GM12875 (cell line): ENCODE data around the gene TMBIM1.

ENCODE experiments used
- H3K4me3 ChIP-seq: one replicate; pipeline ENCODE4 v1.5.1; 2011; ENCODE audit warnings: low read depth, low read length, control low read depth
- CTCF ChIP-seq: IDR thresholded peaks from 2 replicates; pipeline ENCODE4 v1.5.1; 2011; ENCODE audit warnings: low read depth, mild to moderate bottlenecking, control low read depth, inconsistent platforms, low read length, moderate library complexity, borderline replicate concordance; ENCODE audit not compliant: insufficient read depth

Gene TMBIM1

GRCh38 chr2:218325566-218326160 lies 33.4 kb upstream of the TMBIM1 start:
- no peak overlapping the region for H3K4me3 ChIP-seq
- TF ChIP-seq CTCF: no peak

GRCh38 chr2:218323526-218324472 lies 31.5 kb upstream of the TMBIM1 start:
- H3K4me3 ChIP-seq: peak overlapping the region; percentile 54
- TF ChIP-seq CTCF: no peak

DNA sequence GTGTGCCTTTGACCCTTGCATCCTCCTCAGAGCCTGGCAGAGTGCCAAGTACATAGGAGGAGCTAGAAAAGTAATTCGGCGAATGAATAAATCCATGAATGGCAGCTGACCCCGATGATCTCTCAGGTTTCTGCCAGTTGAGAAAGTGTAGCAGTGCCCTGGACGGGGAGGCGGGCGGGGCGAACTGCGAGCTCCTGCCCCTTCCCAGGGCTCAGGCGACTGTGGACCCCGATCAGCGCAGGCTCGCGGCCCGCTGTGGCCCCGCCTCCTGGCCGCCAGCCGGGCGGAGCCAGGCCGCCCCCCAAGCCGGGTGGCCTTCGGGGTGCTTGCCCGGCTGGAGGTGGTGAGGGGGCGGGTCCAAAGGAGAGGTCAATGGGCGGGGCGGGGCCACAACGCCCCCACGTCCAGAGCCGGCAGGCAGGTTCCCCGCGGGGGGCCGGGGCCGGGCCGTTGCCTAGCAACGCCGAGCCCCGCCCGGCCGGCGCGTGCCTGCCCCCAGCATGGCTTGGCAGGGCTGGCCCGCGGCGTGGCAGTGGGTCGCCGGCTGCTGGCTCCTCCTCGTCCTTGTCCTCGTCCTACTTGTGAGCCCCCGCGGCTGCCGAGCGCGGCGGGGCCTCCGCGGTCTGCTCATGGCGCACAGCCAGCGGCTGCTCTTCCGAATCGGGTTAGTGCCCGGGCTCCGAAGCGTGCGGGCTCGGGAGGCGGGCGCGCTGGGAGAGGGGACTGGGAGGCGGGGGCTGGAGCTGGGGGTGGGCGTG lies 30.6 kb upstream of the TMBIM1 start:
- peak overlapping the region; percentile 54 for H3K4me3 ChIP-seq
- no peak for TF ChIP-seq CTCF

GRCh38 chr2:218320704-218321336 lies 28.5 kb upstream of the TMBIM1 start:
- H3K4me3 ChIP-seq: no peak overlapping the region

GRCh38 chr2:218319813-218320365 lies 27.6 kb upstream of the TMBIM1 start:
- no peak overlapping the region for H3K4me3 ChIP-seq
- no peak for TF ChIP-seq CTCF

More at GRCh38 chr2:218320704-218321336, 28.5 kb upstream of the TMBIM1 start:
- TF ChIP-seq CTCF: no peak

DNA sequence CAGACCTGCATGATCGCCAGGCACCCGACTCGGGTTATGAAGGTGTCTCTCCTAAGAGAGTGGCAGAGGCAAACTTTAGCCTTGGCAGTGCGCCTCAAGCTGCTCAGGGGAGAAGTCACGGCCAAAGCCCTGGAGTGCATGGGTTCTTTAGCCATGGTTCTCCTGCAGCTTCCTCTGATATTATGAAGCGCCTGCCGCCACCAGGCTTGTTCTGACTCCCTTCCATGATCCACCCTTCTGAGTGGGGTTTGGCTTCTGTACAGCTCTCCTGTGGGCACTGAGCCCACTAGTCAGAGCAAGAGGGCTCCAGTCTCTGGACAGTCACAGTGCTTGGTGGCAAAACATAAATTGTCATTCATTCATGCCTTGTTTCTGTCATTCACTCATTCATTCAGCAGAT lies 25.9 kb upstream of the TMBIM1 start:
- no peak for TF ChIP-seq CTCF
- no peak overlapping the region for H3K4me3 ChIP-seq
